HG03135 (cell line): Measurements from ENCODE around the gene SPESP1.

Experiments used
- ATAC-seq: cut with Tn5 transposase; IDR thresholded peaks from one replicate; pipeline ENCODE4 v1.9.1; 2021; ENCODE audit warnings: mild to moderate bottlenecking, moderate library complexity; ENCODE audit not compliant: unreplicated experiment

SPESP1 gene

DNA sequence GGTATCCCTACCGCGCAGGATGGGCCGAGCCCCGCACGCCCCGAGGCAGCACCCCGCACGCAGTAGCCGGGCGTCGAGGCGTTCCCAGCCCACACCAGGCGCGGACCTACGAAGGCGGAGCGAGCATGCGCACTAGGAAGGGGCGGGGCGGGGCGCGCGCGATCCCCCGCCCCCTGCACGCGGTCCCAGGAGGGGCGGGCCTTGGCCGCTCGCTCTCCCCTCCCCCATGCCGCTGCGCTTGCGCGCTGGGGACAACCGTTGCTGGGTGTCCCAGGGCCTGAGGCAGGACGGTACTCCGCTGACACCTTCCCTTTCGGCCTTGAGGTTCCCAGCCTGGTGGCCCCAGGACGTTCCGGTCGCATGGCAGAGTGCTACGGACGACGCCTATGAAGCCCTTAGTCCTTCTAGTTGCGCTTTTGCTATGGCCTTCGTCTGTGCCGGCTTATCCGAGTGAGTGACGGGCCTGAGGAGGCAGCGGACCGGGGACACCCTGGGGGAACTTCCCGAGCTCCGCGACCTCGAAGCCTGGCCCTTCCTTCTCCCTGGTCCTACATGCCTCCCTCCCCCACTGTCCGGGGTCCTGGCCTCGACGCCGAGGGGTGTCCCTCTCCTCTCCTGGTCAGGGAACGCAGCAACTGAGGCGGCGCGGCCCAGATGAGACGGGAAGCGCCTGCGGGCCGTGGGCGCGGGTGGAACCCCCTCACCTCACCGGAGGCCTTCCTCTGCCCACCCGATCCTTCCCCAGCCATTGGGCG lies at the start of gene SPESP1:
Gene SPESP1 (plus strand): TSS at position 258 of the 755 bp plus-strand sequence. CDS start 129 bp downstream, at position 387.
- no peak for ATAC-seq

DNA sequence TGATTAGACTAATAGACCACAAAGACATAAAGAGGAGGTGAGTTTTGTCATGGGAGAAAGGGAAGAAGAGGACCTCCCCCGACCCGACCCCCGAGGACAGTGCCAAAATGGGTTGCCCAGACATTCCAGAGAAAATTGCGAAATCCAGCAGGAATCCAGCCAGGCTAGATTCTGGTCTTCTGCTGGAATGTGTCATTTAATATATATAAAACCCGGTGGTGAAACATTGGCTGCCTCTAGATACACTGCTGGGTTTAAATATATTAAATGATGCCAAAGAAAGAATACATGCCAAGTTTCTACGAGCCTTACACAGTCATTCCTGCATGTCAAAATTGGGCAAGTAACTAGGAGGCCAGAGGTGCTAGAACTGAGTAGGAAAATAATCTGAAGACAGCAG lies 45.3 kb upstream of the SPESP1 start:
- no peak for ATAC-seq

DNA sequence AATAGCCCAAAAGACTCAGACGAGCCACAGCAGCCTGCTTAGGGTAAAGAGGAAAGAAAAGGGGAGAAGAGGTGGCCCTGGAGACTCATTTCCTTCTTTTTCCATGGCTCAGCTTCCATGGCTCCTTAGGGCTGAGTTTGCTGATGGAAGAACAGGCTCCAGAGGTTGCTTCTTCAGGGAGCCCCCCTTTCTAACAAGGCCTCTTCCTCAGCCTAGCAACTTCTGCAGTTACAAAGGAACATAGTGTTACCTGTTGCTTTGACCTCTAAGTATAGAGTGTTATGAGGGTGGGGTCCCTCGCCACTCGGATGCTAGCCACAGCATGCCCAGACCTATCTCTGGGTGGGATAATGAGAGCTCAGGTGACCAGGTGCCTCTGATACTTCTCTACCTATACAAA lies 43.2 kb upstream of the SPESP1 start:
- no peak for ATAC-seq

DNA sequence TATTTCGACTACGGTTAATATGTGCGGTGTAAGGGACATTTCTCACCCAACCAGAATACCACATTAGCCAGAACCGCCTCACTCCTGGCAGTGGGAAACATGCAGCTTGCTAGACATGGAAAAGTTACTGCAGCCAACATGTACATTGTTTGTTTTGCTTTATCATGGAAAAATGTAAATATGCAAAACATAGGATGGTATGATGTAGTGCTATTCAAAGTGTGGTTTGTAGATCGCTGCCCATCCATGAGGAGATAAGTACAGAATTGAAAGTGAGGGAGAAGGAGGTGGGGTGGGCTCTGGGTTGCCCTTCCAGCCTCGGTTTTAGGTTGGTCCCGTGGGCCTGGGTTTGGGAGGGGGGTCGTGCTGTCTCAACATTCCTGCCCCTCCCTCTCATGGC lies 42.5 kb upstream of the SPESP1 start:
- ATAC-seq: no peak

DNA sequence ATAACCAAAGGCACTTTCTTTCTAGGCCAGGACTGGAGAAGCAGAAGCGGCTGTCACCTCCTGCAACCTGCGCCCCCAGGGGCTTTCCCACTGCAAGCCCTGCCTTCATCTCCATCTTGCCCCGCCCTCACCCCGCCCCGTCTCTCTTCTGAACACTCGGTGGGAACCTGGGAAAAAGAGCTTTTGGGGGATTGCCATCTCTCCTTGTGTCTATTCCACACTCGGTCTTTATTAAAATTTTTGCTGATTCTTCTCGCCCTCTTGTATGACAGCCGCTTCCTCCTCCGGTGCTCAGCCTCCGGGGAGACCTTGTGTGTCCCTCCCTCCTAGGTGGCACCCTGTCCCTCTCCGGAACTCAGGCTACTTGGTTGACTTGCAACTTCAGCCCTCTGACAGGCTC lies 41.9 kb upstream of the SPESP1 start:
- ATAC-seq: no peak

DNA sequence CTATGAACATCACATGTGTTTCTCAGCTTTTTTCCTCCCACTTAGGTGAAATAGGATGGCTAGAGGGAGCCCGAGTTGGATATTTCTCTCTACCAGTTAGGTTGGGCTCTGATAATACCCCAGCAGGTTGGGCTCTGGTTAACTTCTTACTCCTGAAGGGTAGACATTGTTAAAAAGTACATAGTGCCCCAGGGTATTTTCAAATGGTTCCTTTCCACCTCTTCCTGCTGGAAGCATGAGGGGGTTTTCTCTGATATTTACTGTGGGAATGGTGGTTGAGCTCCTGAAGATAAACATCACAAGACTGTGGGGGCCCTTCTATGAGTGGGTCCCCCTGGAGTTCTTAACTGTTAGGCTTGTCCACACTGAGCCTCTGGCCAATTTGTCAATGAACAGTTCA lies 36.1 kb upstream of the SPESP1 start:
- no peak for ATAC-seq

DNA sequence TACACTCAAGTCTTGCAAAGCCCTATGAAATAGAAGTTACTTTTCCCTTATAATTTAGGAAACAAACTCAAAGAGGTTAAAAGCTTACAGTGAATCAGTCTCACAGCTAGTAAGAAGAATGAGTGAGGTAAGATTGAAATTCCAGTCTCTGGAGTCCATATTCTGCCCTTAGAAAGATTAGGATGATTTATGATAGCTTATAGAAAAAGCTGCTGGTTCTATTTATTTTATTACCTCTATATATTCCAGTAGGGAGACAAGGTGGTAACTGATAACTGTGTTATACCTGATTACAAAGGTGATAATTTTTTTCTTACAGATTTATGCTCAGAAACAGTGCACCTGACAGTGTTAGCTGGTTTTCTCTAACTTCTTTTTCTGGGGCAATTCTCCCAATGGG lies 34.1 kb upstream of the SPESP1 start:
- ATAC-seq: no peak

DNA sequence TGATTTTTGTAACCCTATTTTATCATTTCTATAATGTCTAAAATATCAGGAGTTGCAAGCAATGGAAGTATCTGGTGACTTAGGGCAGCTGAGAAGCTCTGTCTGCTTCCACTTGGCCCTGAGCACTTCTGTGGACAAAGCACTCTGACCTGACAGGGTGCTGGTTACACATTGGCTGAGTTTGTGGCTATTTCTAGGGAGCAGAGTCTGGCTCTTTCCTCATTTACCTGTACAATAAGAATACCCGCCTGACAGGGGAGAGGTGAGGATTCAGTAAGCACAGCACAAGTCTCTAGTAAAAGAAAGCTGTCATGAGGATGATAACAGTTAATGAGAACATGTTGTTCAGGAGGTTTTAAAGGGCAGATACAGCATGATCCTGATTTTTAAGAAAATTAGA lies 33.3 kb upstream of the SPESP1 start:
- ATAC-seq: no peak

DNA sequence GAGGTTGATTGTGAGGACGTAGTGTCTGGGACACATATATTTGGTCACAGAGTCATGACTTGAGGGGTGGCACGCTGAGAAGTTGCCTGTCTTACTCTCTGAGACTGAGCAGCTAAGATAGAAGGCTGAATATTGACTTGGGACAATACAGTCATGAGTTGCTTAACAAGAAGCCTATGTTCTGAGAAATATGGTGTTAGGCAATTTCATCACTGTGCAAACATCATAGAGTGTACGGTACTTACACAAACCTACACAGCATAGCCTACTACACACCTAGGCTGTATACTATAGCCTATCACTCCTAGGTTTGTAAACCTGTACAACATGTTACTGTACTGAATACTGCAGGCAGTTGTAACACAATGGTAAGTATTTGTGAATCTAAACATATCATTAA lies 30.3 kb upstream of the SPESP1 start:
- ATAC-seq: no peak

DNA sequence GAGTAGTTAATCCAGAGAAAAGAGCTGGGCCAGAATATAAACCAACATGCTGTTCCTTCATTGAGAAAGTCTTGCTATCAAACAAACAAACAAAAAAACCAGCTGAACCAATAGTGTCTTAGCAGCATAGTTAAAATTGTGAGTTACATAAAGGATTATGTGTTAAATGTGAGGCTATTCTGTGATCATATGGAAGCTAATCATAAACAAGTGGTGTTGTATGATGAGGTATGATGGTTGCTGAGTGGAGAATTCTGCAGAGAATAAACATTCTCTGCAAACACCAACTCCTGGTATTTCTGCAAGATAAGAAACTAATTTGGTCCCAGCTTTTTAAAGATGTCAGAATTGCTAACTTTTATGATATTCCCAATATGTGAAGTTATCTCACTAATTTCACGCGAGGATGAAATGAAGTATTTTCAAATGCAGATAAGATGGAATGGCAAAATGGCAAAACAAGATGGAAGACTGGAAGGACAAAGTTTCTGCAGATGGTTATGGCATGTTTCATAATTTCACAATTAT lies 22.9 kb upstream of the SPESP1 start:
- ATAC-seq: no peak

DNA sequence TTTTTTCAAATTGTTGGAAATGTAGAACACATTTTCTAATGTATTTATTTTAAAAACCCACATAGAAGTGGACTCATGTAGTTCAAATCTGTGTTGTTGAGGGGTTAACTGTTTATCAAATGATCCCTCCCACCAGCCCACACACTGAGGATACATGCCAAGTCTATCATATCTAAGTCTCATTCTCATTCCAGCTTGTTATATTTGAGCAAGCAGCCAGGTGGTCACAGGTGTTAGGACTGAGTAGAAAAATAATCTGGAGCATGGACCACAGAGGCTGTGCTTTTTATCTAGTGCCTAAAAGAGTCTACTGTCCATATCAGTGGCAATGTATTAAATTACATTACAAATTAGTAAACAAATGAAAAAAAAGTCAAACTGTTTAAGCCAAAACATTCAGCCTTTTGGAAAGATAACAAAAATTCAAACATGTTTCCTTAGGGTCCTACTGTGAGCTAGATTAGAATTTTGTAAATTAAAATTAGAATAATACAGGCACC lies 20.7 kb upstream of the SPESP1 start:
- no peak for ATAC-seq

DNA sequence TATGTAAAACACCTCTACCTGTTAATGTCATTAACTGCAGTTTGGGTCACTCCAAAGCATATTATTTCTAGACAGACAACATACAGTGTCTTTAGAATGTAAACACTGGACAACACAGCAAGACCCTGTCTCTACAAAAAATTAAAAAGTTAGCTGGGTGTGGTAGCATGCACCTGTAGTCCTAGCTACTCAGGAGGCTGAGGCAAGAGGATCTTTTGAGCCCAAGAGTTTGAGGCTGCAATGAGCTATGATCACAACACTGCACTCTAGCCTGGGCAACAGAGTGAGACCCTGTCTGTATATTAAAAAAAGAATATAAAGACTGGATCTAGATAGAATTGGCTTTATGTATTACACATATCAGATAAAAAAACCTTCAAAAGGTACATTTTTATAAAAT lies 20.0 kb upstream of the SPESP1 start:
- no peak for ATAC-seq

DNA sequence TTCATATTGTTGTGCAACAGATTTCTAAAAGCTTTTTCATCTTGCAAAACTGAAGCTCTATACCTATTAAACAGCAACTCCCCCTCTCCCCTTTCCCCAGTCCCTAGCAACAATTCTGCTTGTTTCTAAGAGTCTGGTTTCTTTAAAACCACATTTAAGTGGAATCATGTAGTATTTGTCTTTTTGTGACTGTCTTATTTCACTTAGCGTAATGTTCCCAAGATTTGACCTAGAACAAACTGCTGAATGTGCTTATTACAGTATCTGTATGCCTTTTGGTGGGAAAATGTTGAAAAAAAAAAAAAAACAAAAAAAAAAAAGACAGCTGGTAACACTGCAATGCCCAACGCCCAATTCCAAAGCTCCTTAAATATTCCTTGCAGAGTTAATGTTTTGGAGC lies 19.5 kb upstream of the SPESP1 start:
- ATAC-seq: no peak

DNA sequence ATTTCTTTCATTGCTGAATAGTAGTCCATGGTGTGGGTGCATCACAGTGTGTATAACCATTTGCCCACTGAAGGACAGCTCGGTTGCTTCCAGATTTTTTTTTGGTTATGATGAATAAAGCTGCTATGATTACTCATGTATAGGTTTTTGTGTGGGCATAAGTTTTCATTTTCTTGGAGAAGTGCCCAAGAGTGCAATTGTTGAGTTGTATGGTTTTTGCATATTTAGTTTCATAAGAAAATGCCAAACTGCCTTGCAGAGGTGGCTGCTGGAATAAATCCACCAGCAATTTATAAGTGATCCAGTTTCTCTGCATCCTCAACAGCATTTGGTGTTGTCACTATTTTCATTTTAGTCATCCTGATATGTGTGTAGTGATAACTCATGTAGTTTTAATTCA lies 8.4 kb upstream of the SPESP1 start:
- ATAC-seq: no peak

DNA sequence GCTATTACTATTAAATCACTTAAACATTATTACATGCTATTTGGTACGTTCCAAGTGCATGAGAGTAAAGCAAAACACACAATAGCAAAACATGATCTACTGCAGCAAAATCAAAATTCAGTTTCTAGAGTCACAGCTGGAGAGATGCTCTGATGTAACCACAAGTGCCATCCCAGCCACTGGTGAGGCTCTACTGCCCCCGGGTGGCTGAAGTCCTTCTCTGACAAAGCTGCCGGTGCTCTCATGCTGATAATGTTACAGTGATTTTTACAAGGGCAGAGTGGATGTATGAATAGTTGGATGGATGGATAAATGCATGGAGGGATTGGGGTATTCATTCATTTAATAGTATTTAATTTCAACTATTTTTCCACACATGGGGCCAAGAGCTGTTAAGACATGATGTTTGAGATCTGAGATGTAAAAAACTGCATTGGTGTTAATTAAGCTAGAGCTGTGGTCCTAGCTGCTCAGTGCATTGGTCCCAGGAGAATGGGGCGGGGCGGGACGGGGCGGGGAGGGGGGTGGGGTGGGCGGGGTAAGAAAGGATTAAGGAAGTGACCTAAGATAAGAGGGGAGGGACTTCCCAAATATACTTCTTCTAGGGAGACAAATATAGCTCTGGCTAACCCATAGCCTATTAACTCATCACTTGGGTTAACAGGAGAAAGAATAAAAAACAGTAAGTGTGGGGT lies 5.3 kb upstream of the SPESP1 start:
- ATAC-seq: no peak

DNA sequence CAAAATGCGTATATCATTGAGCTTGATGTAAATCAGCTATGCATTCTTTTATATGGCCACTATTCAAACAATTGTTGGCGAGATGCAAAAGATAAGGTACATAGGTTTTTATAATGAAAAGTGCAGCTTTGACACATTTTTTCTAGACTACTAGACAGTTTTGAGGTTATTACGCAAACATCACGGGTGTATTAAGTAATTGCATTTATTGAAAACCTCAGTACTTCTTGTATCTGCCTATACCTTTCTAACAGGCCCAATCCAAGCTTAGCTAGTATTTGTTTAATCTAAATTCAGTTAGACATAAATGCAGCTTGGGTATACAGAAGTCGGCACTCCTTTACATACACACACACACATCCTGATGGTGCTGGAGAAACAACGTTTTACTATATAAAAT lies 2.7 kb downstream of the SPESP1 start:
- ATAC-seq: no peak

DNA sequence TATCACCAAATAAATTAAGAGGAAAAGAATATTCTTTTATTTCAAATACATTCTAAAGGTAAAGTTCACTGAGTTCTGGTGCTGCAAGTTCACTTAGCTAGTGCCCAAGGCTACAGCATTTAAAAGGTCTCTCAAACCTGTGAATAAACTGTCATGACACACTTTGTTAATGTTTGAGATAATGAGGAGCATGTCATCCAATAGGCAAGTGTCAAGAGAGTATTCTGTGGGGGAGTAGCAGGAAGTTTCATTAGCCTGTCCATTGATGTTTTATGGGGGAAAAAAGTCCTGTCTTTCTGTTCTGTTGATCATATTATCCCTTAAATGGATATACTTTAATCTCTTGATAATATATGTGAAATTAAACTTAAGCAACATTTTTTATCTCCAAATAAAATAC lies 4.0 kb downstream of the SPESP1 start:
- no peak for ATAC-seq

DNA sequence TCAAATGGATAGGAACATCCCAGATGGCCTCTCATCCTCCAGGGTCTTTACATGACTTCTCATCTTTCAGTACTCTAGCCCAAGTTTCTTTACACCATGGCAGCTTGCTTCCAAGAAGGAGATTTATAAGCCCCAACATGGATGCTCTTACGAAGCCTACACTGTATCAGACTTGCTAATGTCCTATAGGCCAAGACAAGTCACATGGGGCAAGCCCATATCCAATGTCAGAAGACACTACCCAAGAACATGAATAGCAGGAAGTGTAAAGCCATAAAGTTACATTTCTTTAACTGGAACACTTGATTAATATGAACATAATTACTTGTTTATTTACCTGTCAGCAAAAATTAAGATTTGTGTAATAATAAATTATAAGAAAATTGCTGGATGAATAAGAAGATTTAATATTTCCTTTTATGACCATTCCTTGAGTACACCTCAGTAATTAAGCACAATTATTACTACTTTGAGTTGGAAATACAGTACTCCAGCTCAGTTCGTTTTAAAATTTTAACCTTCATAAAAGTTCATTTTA lies 5.1 kb downstream of the SPESP1 start:
- ATAC-seq: no peak

DNA sequence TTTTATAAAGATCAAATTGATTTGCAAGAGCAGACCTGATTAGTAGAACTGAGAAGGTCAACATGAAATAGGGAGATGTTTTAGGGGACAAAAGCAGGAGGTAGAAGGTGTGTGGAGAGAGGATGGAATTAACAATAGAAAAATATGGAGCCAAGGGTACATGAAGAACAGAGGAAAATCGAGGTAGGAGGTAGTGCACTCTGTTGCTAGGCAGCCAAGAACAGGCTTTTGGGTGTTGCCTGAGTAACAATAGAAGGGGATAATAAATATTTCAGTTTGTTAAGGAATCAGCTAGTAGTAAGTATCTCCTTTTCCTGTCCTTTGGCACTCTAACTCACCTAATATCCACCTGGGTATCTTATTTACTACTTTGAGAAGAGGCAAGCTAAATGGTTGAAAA lies 9.2 kb downstream of the SPESP1 start:
- ATAC-seq: no peak

DNA sequence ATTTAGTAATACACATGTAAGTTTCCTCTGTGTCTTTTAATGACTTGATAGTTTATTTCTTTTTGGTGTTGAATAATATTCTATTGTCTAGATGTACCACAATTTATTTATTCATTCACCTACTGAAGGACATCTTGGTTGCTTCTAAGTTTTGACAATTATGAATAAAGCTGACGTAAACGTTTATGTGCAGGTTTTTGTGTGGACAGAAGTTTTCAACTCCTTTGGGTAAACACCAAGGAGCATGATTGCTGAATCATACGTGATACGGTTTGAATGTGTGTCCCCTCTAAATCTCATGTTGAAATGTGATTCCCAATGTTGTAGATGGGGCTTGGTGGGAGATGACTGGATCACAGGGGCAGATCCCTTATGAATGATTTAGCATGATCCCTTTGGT lies 21.5 kb downstream of the SPESP1 start:
- no peak for ATAC-seq

DNA sequence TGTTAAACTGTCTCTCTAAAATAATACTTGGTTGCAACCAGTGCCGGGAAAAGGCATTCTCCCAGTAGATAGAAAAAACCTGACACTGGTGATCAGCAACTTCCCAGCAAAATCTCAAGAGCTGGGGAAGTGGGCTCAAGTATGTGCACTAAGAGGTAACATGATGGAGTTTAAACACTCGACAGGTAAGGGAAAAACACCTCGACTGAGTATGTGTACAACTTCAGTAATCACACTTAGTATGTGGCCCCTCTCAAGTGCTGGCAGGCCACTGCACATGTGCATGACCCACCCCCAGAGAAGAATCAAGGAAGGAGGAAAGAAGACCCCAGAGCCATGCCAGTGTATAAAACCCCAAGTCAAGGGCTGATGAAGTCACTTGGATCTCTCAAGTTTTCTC lies 27.4 kb downstream of the SPESP1 start:
- no peak for ATAC-seq

DNA sequence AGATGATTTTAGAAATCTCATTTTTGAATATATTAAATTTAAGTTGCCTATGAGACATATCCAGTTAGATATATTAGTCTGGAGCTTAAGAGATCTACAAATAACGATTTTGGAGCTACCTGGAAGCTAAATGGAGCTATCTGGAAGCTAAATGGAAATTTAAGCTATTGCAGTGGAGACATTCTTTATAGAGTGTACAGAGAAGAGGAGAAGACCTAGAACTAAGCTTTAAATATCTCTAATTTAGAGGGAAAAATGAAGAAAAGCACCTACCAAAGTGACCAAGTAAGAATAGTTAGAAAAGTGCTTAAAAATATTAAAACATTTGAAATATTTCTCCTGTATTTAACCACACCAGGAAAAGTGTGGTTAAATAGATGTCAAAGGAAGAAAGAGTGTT lies 28.3 kb downstream of the SPESP1 start:
- no peak for ATAC-seq
